SK-N-SH treated with all-trans-retinoic acid at 6 μM for 48 hours (cell line): Measurements from ENCODE around the gene KIF6.

ENCODE experiments used
- ATAC-seq: fragments of 200-7000 bp; cut with Tn5 transposase; 3 replicates; pipeline ENCODE4 v1.9.1; 2020; ENCODE audit warnings: mild to moderate bottlenecking, moderate library complexity
- ARNTL ChIP-seq: fragments of 450-650 bp; formaldehyde crosslinking; IDR thresholded peaks from 2 replicates; pipeline ENCODE4 v1.5.0; 2020; ENCODE audit warnings: low read depth, mild to moderate bottlenecking, moderate library complexity, borderline replicate concordance
- BACH2 ChIP-seq: fragments of 250-450 bp; sonication (Bioruptor Pico); IDR thresholded peaks from 2 replicates; pipeline ENCODE4 v1.9.0; 2021; ENCODE audit warnings: mild to moderate bottlenecking, borderline replicate concordance
- CSDC2 ChIP-seq: fragments of 250-450 bp; sonication (Bioruptor Pico); IDR thresholded peaks from 2 replicates; pipeline ENCODE4 v1.5.0; 2020; ENCODE audit warnings: mild to moderate bottlenecking, moderate library complexity
- CSRNP3 ChIP-seq: fragments of 250-450 bp; sonication (Bioruptor Pico); IDR thresholded peaks from 2 replicates; pipeline ENCODE4 v1.5.1; 2021; ENCODE audit warnings: mild to moderate bottlenecking, moderate library complexity
- ESRRG ChIP-seq: fragments of 250-450 bp; sonication (Bioruptor Pico); IDR thresholded peaks from 2 replicates; pipeline ENCODE4 v1.6.1; 2021; ENCODE audit warnings: mild to moderate bottlenecking
- GLIS3 ChIP-seq: fragments of 250-450 bp; sonication (Bioruptor Pico); IDR thresholded peaks from 2 replicates; pipeline ENCODE4 v1.5.0; 2020; ENCODE audit warnings: mild to moderate bottlenecking, moderate library complexity
- ISL1 ChIP-seq: fragments of 250-450 bp; sonication (Bioruptor Pico); IDR thresholded peaks from 2 replicates; pipeline ENCODE4 v2.1.2; 2022; ENCODE audit warnings: mild to moderate bottlenecking, moderate library complexity
- OSR1 ChIP-seq: fragments of 250-450 bp; sonication (Bioruptor Pico); IDR thresholded peaks from 2 replicates; pipeline ENCODE4 v1.8.0; 2022; ENCODE audit warnings: moderate library complexity, mild to moderate bottlenecking, inconsistent platforms
- POU6F1 ChIP-seq: fragments of 250-450 bp; sonication (Bioruptor Pico); IDR thresholded peaks from 2 replicates; pipeline ENCODE4 v1.8.0; 2021; ENCODE audit warnings: low read depth, mild to moderate bottlenecking, moderate library complexity, borderline replicate concordance
- PPARA ChIP-seq: fragments of 250-450 bp; sonication (Bioruptor Pico); IDR thresholded peaks from 2 replicates; pipeline ENCODE4 v1.5.0; 2020; ENCODE audit warnings: mild to moderate bottlenecking, borderline replicate concordance
- RARB ChIP-seq: fragments of 250-450 bp; sonication (Bioruptor Pico); IDR thresholded peaks from 2 replicates; pipeline ENCODE4 v1.8.0; 2021; ENCODE audit warnings: mild to moderate bottlenecking, moderate library complexity
- SNAI2 ChIP-seq: fragments of 250-450 bp; sonication (Bioruptor Pico); IDR thresholded peaks from 2 replicates; pipeline ENCODE4 v1.5.0; 2020; ENCODE audit warnings: mild to moderate bottlenecking, moderate library complexity
- TCF4 ChIP-seq: fragments of 250-450 bp; sonication (Bioruptor Pico); IDR thresholded peaks from 2 replicates; pipeline ENCODE4 v1.8.0; 2021; ENCODE audit warnings: mild to moderate bottlenecking, moderate library complexity, borderline replicate concordance
- TOX ChIP-seq: fragments of 250-450 bp; sonication (Bioruptor Pico); IDR thresholded peaks from 2 replicates; pipeline ENCODE4 v1.8.0; 2021; ENCODE audit warnings: mild to moderate bottlenecking, moderate library complexity, borderline replicate concordance
- TSHZ2 ChIP-seq: fragments of 250-450 bp; sonication (Bioruptor Pico); IDR thresholded peaks from 2 replicates; pipeline ENCODE4 v1.5.0; 2020; ENCODE audit warnings: mild to moderate bottlenecking, moderate library complexity
- ZC3H10 ChIP-seq: fragments of 250-450 bp; sonication (Bioruptor Pico); IDR thresholded peaks from 2 replicates; pipeline ENCODE4 v1.5.1; 2021; ENCODE audit warnings: mild to moderate bottlenecking, moderate library complexity
- ZFP3 ChIP-seq: fragments of 250-450 bp; sonication (Bioruptor Pico); IDR thresholded peaks from 2 replicates; pipeline ENCODE4 v1.5.0; 2020; ENCODE audit warnings: mild to moderate bottlenecking, moderate library complexity
- ZFP30 ChIP-seq: fragments of 450-650 bp; formaldehyde crosslinking; IDR thresholded peaks from 2 replicates; pipeline ENCODE4 v1.5.0; 2022; ENCODE audit warnings: mild to moderate bottlenecking, moderate library complexity
- ZNF565 ChIP-seq: fragments of 450-650 bp; formaldehyde crosslinking; conservative IDR thresholded peaks from 2 replicates; pipeline ENCODE4 v1.5.0; 2020; ENCODE audit warnings: low read depth, mild to moderate bottlenecking, moderate library complexity
- ZNF70 ChIP-seq: fragments of 450-650 bp; formaldehyde crosslinking; IDR thresholded peaks from 2 replicates; pipeline ENCODE4 v1.5.0; 2020; ENCODE audit warnings: mild to moderate bottlenecking, moderate library complexity
- ZNF8 ChIP-seq: fragments of 450-650 bp; formaldehyde crosslinking; IDR thresholded peaks from 2 replicates; pipeline ENCODE4 v1.5.0; 2020; ENCODE audit warnings: mild to moderate bottlenecking, moderate library complexity
- TF ChIP-seq, protein P1 (sequence below): fragments of 250-450 bp; sonication (Bioruptor Pico); IDR thresholded peaks from 2 replicates; pipeline ENCODE4 v1.8.0; 2020; ENCODE audit warnings: mild to moderate bottlenecking, moderate library complexity, borderline replicate concordance
- TF ChIP-seq, protein P2 (sequence below): fragments of 250-450 bp; sonication (Bioruptor Pico); IDR thresholded peaks from 2 replicates; pipeline ENCODE4 v1.5.1; 2020; ENCODE audit warnings: low read depth, mild to moderate bottlenecking, moderate library complexity

The KIF6 gene

DNA sequence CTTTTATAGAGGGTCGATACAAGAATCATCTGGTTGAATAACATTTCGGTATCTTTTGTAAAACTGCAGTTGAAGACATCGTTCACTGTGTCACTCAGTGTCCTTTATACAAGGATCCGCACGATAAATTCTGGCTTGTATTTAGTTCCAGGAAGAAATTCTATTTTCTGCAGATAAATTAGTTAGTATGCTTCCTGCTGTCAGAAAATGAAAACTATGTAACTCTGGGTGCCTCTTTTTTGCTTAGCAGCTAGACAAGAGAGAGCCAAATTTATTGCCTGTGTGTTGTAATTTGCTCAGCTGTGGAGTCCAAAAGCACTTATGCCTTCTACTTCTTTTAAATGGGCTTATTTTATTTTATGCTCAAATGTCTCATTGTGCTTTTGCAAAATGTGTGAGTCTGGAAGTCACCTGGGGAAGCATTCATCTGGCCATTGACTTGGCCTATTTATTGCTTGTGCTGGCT is 346.2 kb downstream of the KIF6 start:
- no peak for ATAC-seq
- TF ChIP-seq CSRNP3 (CRISPR knock-in tag), result no peak
- no peak for TF ChIP-seq GLIS3 (CRISPR knock-in tag)
- no peak for TF ChIP-seq ZFP30 (CRISPR knock-in tag)
- TF ChIP-seq OSR1 (CRISPR knock-in tag), result no peak
- TF ChIP-seq POU6F1, result no peak
- TF ChIP-seq ZFP3 (CRISPR knock-in tag), result no peak
- TF ChIP-seq ZNF70 (CRISPR knock-in tag), result no peak
- TF ChIP-seq BACH2 (CRISPR knock-in tag), result no peak
- TF ChIP-seq, protein P1, sequence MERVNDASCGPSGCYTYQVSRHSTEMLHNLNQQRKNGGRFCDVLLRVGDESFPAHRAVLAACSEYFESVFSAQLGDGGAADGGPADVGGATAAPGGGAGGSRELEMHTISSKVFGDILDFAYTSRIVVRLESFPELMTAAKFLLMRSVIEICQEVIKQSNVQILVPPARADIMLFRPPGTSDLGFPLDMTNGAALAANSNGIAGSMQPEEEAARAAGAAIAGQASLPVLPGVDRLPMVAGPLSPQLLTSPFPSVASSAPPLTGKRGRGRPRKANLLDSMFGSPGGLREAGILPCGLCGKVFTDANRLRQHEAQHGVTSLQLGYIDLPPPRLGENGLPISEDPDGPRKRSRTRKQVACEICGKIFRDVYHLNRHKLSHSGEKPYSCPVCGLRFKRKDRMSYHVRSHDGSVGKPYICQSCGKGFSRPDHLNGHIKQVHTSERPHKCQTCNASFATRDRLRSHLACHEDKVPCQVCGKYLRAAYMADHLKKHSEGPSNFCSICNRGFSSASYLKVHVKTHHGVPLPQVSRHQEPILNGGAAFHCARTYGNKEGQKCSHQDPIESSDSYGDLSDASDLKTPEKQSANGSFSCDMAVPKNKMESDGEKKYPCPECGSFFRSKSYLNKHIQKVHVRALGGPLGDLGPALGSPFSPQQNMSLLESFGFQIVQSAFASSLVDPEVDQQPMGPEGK, result no peak
- TF ChIP-seq ESRRG (CRISPR knock-in tag), result no peak
- no peak for TF ChIP-seq ZNF565 (CRISPR knock-in tag)
- no peak for TF ChIP-seq SNAI2 (CRISPR knock-in tag)
- TF ChIP-seq, protein P2, sequence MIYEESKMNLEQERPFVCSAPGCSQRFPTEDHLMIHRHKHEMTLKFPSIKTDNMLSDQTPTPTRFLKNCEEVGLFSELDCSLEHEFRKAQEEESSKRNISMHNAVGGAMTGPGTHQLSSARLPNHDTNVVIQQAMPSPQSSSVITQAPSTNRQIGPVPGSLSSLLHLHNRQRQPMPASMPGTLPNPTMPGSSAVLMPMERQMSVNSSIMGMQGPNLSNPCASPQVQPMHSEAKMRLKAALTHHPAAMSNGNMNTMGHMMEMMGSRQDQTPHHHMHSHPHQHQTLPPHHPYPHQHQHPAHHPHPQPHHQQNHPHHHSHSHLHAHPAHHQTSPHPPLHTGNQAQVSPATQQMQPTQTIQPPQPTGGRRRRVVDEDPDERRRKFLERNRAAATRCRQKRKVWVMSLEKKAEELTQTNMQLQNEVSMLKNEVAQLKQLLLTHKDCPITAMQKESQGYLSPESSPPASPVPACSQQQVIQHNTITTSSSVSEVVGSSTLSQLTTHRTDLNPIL (CRISPR knock-in tag), result no peak
- TF ChIP-seq ISL1 (CRISPR knock-in tag), result no peak
- no peak for TF ChIP-seq ARNTL (CRISPR knock-in tag)
- TF ChIP-seq ZC3H10, result no peak
- no peak for TF ChIP-seq PPARA
- TF ChIP-seq RARB (CRISPR knock-in tag), result no peak
- no peak for TF ChIP-seq ZNF8 (CRISPR knock-in tag)

- no peak for ATAC-seq
- TF ChIP-seq SNAI2 (CRISPR knock-in tag) (no peak), TOX (CRISPR knock-in tag) (no peak), ZNF70 (CRISPR knock-in tag) (no peak), TCF4 (CRISPR knock-in tag) (no peak), CSDC2 (CRISPR knock-in tag) (no peak), TSHZ2 (CRISPR knock-in tag) (no peak), BACH2 (CRISPR knock-in tag) (no peak), ARNTL (CRISPR knock-in tag) (no peak), OSR1 (CRISPR knock-in tag) (no peak), CSRNP3 (CRISPR knock-in tag) (no peak), ZNF8 (CRISPR knock-in tag) (no peak), GLIS3 (CRISPR knock-in tag) (no peak), ZC3H10 (no peak), ZFP3 (CRISPR knock-in tag) (no peak), ZNF565 (CRISPR knock-in tag) (no peak), PPARA (no peak), RARB (CRISPR knock-in tag) (no peak)
- TF ChIP-seq, protein P1, result no peak
- TF ChIP-seq, protein P2 (CRISPR knock-in tag), result no peak
- TF ChIP-seq, all 23 proteins: peak for 0
Measured at GRCh38 chr6:39378175-39378959, 346.8 kb downstream of the KIF6 start.
